HG03159 (cell line): Measurements from ENCODE around the gene DENND2A.
A peak's percentile ranks its signal among the peaks of the same experiment; 100 is the strongest.
"Not testable (repeated sequence)": the region's sequence is repeated elsewhere in the genome, so short reads cannot be mapped to it uniquely, and the experiment has no call there.

Source experiments
- ATAC-seq: cut with Tn5 transposase; IDR thresholded peaks from one replicate; pipeline ENCODE4 v1.9.1; 2021; ENCODE audit warnings: mild to moderate bottlenecking, moderate library complexity; ENCODE audit not compliant: unreplicated experiment

The DENND2A gene

DNA sequence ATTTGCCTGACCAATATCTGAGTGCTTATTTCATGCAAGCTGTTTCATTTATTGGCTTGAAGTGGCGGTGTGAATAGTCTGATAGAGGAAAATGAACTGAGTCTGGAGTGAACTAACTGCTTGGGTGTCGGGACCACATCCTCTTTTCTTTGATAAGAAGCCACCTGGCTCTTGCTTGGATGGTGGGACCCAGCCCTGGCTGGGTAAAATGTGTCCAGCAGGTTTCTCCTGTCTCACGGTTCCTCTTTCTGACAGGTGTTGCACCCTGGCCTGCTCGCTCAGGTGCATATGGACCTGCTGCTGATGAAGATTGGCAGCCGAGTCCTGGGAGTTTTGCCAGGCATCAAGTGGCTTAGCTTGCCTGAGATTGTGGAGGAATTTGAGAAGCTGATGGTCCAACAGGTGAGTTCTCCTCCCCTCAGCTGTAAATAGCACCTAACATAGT is 33.8 kb upstream of the DENND2A start:
- ATAC-seq = peak; percentile 39

DNA sequence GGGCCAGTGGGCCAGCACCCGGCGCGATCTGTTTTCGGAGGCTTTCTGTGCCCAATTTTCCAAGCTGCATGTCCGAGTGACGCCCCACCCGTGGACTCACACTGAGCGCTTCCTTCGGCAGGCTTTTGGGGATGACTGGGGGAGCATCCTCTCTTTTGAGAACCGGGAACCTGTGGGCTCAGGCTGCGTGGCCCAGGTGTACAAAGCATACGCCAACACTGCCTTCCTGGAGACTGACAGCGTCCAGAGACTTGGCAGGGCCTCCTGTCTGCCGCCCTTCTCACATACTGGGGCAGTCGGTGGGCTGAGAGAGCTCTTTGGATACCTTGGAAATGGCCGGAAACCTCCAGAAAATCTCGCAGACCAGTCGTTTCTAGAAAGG is 33.2 kb upstream of the DENND2A start:
- no peak for ATAC-seq

- peak; percentile 48 for ATAC-seq
Measured at GRCh38 chr7:140673063-140673773, 32.6 kb upstream of the DENND2A start.

- peak; percentile 40 for ATAC-seq
Measured at GRCh38 chr7:140672382-140673062, 31.9 kb upstream of the DENND2A start, which contains the start of gene ADCK2. TSS of gene ADCK2 (plus strand) at chr7:140672945. CDS start at chr7:140673331, 386 bp downstream.

GRCh38 chr7:140671966-140672365 is 31.4 kb upstream of the DENND2A start:
- ATAC-seq = no peak

DNA sequence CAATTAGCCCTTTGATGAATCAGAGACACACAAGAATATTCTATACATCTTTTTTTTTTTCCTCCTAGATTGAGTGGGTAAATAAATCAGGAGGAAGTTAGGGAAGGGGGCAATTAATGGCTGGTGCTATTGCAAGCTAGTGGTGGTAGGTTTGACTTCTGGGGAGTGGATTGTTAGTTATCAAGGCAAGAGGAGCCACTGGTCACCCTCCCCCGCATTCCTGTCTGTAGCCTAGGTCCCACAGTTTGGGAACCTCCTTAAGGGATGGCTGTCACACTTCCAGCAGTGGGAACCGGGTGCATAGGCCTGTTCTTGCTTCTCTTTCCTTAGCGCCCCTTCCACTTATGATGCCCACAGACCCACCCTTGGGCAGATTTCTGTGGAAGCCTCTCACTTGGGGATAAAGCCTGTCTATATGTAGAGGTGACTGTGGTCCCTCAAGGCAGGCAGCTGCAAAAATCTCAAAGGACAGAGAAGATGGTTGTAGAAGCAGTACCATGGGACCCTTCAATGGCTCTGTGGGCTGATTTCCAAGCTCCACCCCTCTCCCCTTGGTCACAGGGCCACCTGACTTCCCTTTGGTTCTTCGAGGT is 29.8 kb upstream of the DENND2A start:
- ATAC-seq = no peak

DNA sequence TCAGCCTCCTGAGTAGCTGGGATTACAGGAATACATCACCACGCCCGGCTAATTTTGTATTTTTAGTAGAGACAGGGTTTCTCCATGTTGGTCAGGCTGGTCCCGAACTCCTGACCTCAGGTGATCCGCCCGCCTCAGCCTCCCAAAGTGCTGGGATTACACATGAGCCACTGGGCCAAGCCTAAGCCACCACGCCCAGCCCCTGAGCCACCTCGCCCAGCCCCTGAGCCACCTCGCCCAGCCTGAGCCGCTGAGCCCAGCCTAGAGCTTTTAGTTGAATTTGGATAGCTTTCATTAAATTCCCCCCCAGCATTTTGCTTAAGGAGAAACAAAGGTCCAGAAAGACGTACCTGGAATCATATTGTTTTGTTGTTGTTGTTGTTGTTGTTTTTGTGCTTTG is 29.2 kb upstream of the DENND2A start:
- not testable (repeated sequence) for ATAC-seq

- no peak for ATAC-seq
Measured at GRCh38 chr7:140669352-140669751, 28.7 kb upstream of the DENND2A start.

DNA sequence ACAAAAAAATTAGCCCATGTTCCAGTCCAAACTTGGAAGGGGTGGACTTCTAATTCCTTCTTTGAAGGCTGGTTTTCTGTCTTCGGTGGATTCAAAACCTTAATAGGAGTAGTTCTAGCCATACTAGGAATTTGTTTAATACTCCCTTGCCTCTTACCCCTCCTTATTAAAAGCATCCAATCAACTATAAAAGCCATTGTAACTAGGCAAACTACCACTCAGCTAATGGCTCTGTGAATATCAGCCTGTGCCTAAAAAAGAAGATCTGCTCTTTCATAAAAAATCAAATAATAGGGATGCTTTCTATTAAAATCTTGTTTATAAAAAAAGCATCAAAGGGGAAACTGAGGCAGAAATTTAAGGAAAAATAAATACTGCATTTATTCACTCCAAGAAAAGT is 28.0 kb upstream of the DENND2A start:
- no peak for ATAC-seq

DNA sequence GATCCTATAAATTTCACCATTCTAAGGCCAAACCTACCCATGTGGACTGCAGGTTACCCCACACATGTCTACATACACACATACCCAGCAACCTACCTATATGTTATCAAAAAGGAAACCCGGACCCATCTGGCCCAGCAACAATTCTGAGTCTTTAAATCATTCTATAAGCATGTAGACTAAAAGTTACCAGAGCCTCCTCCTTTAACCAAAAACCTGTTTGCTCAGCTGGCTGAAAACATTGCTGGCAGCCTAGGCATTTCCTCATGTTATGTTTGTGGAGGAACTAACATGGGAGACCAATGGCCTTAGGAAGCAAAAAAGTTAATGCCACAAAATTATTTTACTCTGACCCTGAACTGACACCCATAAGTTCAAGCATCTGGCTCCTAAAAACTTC is 26.9 kb upstream of the DENND2A start:
- no peak for ATAC-seq

GRCh38 chr7:140662938-140663337 is 22.3 kb upstream of the DENND2A start:
- ATAC-seq = not testable (repeated sequence)

DNA sequence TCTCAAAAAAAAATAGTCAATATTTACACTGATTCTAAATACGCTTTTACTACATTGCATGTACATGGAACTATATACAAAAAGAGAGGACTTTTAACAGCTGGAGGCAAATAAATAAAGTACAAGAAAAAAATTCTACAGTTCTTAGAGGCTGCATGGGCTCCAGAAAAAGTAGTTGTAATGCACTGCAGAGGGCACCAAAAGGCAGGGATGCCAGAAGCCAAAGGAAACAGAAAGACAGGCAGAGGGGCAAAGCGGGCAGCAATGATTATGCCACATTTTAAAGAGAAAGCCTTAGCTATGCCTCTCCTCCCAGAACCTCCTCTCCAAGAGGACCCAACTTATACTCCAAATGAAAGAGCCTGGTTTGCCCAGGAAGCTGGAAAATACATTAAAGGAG is 20.5 kb upstream of the DENND2A start:
- no peak for ATAC-seq

DNA sequence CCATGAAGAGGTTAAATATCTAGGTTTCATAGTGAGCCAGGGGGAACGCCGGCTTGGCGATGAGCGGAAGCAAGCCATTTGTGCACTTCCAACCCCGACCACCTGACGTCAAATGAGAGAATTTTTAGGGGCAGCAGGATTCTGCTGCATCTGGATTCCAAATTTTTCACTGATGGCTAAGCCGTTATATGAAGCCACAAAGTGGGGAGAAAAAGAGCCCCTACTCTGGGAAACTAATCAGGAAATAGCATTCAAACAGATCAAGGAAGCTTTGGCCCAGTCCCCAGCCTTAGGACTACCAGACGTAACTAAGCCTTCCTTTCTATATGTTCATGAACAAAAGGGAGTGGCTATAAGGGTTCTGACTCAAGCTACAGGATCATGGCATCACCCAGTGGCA is 19.2 kb upstream of the DENND2A start:
- no peak for ATAC-seq

- ATAC-seq = no peak
Measured at GRCh38 chr7:140657891-140658290, 17.3 kb upstream of the DENND2A start.

DNA sequence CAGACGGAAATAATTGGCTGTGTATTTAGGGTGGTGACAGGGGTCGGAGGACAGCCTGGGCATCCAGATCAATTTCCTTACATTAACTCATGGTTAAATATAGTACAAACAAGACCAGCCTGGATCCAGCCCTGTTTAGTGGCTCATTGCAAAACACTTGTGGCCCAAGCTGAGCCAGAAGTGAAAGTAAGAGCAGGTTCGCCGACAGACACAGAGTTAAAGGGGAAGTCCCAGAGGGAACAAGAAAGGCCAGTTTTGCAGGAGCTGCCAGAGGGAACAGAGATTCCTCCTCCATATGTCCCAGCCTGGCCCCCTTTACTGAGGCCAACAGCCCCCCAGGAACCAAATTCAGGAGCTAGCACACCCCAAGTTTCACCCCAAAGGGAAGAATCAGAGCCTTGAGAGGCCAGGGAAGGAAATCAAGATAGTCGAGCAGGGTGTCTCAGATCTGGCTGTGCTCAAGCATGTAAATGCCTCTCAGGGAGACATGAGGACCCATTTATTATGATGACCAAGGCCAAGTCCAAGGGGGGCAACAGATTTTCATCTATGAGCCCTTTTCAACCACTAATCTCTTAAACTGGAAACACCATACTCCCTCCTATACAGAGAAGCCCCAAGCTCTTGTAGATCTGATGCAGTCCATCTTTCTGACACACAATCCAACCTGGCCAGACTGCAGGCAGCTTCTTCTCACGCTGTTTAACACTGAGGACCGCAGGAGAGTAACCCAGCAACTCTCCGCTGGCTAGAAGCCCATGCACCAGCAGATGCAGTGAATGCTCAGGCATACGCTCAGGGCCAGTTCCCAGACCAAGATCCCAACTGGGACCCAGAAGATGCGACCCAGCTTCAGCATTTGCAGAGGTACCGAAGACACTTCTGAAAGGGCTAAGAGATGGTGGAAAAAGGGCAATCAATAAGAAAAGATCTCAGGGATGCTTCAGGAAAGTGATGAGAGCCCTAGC is 16.2 kb upstream of the DENND2A start:
- peak; percentile 93 for ATAC-seq

- no peak for ATAC-seq
Measured at GRCh38 chr7:140655511-140656408, 15.1 kb upstream of the DENND2A start.

DNA sequence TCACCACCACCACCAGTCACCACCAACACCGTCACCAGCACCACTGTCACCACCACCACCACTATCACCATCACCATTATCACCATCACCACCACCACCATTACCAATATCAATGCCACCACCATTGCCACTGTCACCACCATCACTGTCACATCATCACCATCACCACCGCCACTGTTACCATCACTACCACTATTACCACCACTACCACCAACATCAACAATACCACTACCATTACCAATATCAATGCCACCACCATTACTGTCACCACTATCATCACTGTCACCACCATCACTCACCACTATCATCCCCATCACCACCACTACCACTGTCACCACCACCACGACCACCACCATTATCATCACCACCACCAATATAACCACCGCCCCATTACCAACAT is 14.0 kb upstream of the DENND2A start:
- no peak for ATAC-seq

GRCh38 chr7:140654109-140654387 is 13.4 kb upstream of the DENND2A start:
- no peak for ATAC-seq

GRCh38 chr7:140653319-140654108 is 12.9 kb upstream of the DENND2A start:
- no peak for ATAC-seq
